K562 (cell line): ENCODE data around the gene SNW1. TPM values are rescaled to one million over a fixed set of nuclear protein-coding genes. Genes with fewer than 3 reads are reported as not detected.

ENCODE experiments used
- CHD2 ChIP-seq: IDR thresholded peaks from 2 replicates; pipeline ENCODE4 v1.6.1; 2011; ENCODE audit warnings: low read depth, low read length
- FOXM1 ChIP-seq, 2 experiments: fragments of 450-650 bp in 1 of 2; sonication (generic) in 1 of 2; formaldehyde crosslinking in 1 of 2; IDR thresholded peaks; 2 replicates each; pipeline versions ENCODE4 v1.6.1 to v1.9.0; 2017 to 2022; ENCODE audit warnings: low read depth in 2 of 2, mild to moderate bottlenecking in 2 of 2, missing genetic modification reagents in 1 of 2, moderate library complexity in 1 of 2
- MEF2D ChIP-seq: conservative IDR thresholded peaks from 2 replicates; pipeline ENCODE4 v1.6.1; 2016; ENCODE audit warnings: low read depth, missing genetic modification characterization, missing compliant biosample characterization
- RBM39 ChIP-seq: fragments of 200-400 bp; formaldehyde crosslinking; optimal IDR thresholded peaks from 2 replicates; pipeline ENCODE3; 2018; ENCODE audit warnings: low read depth, low read length
- SAP30 ChIP-seq: fragments of 200-600 bp; sonication (generic); IDR thresholded peaks from 2 replicates; pipeline ENCODE4 v1.6.1; 2012; ENCODE audit warnings: borderline replicate concordance, low read depth, mild to moderate bottlenecking, moderate library complexity, low read length, control low read depth, inconsistent platforms; ENCODE audit not compliant: insufficient read depth, poor library complexity, severe bottlenecking
- TARDBP ChIP-seq: fragments of 450-650 bp; IDR thresholded peaks from 2 replicates; pipeline ENCODE4 v1.6.1; 2016
- ZNF143 ChIP-seq: sonication (generic); formaldehyde crosslinking; IDR thresholded peaks from 2 replicates; pipeline ENCODE4 v1.9.0; 2022; ENCODE audit warnings: mild to moderate bottlenecking, missing genetic modification reagents
- polyA plus RNA-seq, 8 experiments: library from polyadenylated mRNA; depleted of rRNA in 4 of 8; stranded (reverse) in 5 of 8; unstranded in 3 of 8; fragments of >200 nt; fragmentation: Nextera tagmentation in 2 of 8; fragmentation: Illumina TruSeq in 1 of 8; extraction: Ambion mirVana in 2 of 8; extraction: Trizol in 1 of 8; gene quantifications; 2 replicates each; pipeline versions ENCODE4 v1.2.1 to v1.2.3, GENCODE V29; 2011 to 2014; ENCODE audit warnings: inconsistent platforms in 1 of 8, missing spikeins in 1 of 8
- total RNA-seq, 7 experiments: library from RNA; depleted of rRNA in 6 of 7; stranded (reverse); fragments of >200 nt in 6 of 7; fragmentation: Illumina TruSeq in 2 of 7; extraction: Trizol in 2 of 7; gene quantifications; 2 replicates each; pipeline versions ENCODE4 v1.2.1 to v1.2.3, GENCODE V29; 2011 to 2021; ENCODE audit warnings: low replicate concordance in 1 of 7
- TF ChIP-seq, protein P1 (sequence below): fragments of 200-400 bp; formaldehyde crosslinking; IDR thresholded peaks from 2 replicates; pipeline ENCODE4 v1.6.1; 2017; ENCODE audit warnings: mild to moderate bottlenecking, low read depth, low read length, moderate library complexity
- TF ChIP-seq, protein P2 (sequence below), 2 experiments: fragments of 450-650 bp in 1 of 2; sonication (generic) in 1 of 2; formaldehyde crosslinking in 1 of 2; IDR thresholded peaks in 1 of 2; conservative IDR thresholded peaks in 1 of 2; 2 replicates each; pipeline versions ENCODE4 v1.6.1 to v1.8.1; 2016 to 2023; ENCODE audit warnings: mild to moderate bottlenecking in 2 of 2, moderate library complexity in 2 of 2, inconsistent platforms in 1 of 2, missing genetic modification reagents in 1 of 2
- TF ChIP-seq, protein P3 (sequence below): sonication (generic); formaldehyde crosslinking; IDR thresholded peaks from 2 replicates; pipeline ENCODE4 v1.8.0; 2022; ENCODE audit warnings: mild to moderate bottlenecking, missing genetic modification reagents
- TF ChIP-seq, protein P4 (sequence below): sonication (generic); formaldehyde crosslinking; IDR thresholded peaks from 2 replicates; pipeline ENCODE4 v1.8.1; 2022; ENCODE audit warnings: missing genetic modification reagents
- TF ChIP-seq, protein P5 (sequence below): fragments of 200-800 bp; sonication (Bioruptor generic); IDR thresholded peaks from 2 replicates; pipeline ENCODE4 v1.6.1; 2017; ENCODE audit warnings: missing genetic modification characterization, missing compliant biosample characterization
- TF ChIP-seq, protein P6 (sequence below): fragments of 150-350 bp; conservative IDR thresholded peaks from 2 replicates; pipeline ENCODE4 v1.6.1; 2014; ENCODE audit warnings: low read length
- TF ChIP-seq, protein P7 (sequence below): fragments of 250-450 bp; sonication (Bioruptor Pico); IDR thresholded peaks from 2 replicates; pipeline ENCODE4 v1.5.1; 2021; ENCODE audit warnings: mild to moderate bottlenecking

SNW1 gene
- total and polyA plus RNA-seq, 9 of the 15 experiments (the other 6 are each of a cell fraction or from before 2014, with no cell fraction given) = 64.4 to 143 (median 98.2) TPM

DNA sequence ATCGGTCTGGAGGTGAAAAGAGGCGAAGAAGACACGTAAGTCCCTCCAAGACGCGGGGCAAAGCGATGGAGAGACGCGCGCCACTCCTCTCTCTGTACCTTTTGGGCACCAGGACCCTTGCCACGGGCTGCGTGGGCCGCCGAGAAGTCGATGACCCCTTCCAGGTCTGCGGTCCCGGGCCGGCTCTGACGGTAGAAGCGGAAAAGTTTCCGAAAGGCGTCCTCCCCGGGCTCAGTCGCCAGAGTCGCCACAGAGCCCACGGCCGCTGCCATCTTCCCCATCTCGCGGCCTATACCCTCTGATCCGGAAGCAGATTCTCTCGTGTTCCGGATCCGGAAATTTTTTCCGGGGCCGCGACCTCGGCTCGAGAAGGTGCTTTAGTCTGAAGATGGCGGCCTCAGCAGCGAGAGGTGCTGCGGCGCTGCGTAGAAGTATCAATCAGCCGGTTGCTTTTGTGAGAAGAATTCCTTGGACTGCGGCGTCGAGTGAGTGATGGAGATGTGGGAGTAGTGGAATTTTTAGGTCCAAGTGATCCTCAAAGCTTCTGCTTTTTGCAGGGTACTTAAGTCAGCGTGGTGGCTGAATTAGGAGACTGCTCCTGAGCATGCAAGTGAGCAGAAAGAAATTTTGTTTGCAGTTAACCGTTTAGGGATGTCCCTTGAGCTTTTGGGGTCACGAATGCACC is 53.1 kb downstream of the SNW1 start, which contains the start of the genes ALKBH1 and SLIRP (continued):
- TF ChIP-seq FOXM1 (IDR thresholded peaks at IDR 0.05; ENCODE audit: low read depth) (no peak), FOXM1 (CRISPR knock-in tag; IDR thresholded peaks at IDR 0.05; ENCODE audit: low read depth) (no peak), CHD2 (0 out of 2 replicates have a peak, but pooled peaks have one; percentile 14), MEF2D (tag) (no peak), TARDBP (no peak), SAP30 (peak; percentile 69), ZNF143 (no peak), RBM39 (no peak)
- TF ChIP-seq, protein P1, sequence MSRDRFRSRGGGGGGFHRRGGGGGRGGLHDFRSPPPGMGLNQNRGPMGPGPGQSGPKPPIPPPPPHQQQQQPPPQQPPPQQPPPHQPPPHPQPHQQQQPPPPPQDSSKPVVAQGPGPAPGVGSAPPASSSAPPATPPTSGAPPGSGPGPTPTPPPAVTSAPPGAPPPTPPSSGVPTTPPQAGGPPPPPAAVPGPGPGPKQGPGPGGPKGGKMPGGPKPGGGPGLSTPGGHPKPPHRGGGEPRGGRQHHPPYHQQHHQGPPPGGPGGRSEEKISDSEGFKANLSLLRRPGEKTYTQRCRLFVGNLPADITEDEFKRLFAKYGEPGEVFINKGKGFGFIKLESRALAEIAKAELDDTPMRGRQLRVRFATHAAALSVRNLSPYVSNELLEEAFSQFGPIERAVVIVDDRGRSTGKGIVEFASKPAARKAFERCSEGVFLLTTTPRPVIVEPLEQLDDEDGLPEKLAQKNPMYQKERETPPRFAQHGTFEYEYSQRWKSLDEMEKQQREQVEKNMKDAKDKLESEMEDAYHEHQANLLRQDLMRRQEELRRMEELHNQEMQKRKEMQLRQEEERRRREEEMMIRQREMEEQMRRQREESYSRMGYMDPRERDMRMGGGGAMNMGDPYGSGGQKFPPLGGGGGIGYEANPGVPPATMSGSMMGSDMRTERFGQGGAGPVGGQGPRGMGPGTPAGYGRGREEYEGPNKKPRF = no peak
- TF ChIP-seq, protein P2, sequence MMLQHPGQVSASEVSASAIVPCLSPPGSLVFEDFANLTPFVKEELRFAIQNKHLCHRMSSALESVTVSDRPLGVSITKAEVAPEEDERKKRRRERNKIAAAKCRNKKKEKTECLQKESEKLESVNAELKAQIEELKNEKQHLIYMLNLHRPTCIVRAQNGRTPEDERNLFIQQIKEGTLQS (IDR thresholded peaks at IDR 0.05) = no peak
- TF ChIP-seq, protein P2 (CRISPR knock-in tag; conservative IDR thresholded peaks at IDR 0.05) = 0 out of 2 replicates have a peak, but pooled peaks have one; percentile 22
- TF ChIP-seq, protein P3, sequence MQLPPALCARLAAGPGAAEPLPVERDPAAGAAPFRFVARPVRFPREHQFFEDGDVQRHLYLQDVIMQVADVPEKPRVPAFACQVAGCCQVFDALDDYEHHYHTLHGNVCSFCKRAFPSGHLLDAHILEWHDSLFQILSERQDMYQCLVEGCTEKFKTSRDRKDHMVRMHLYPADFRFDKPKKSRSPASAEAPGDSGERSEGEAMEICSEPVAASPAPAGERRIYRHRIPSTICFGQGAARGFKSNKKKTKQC = no peak
- TF ChIP-seq, protein P4, sequence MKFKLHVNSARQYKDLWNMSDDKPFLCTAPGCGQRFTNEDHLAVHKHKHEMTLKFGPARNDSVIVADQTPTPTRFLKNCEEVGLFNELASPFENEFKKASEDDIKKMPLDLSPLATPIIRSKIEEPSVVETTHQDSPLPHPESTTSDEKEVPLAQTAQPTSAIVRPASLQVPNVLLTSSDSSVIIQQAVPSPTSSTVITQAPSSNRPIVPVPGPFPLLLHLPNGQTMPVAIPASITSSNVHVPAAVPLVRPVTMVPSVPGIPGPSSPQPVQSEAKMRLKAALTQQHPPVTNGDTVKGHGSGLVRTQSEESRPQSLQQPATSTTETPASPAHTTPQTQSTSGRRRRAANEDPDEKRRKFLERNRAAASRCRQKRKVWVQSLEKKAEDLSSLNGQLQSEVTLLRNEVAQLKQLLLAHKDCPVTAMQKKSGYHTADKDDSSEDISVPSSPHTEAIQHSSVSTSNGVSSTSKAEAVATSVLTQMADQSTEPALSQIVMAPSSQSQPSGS (CRISPR knock-in tag) = no peak
- TF ChIP-seq, protein P5, sequence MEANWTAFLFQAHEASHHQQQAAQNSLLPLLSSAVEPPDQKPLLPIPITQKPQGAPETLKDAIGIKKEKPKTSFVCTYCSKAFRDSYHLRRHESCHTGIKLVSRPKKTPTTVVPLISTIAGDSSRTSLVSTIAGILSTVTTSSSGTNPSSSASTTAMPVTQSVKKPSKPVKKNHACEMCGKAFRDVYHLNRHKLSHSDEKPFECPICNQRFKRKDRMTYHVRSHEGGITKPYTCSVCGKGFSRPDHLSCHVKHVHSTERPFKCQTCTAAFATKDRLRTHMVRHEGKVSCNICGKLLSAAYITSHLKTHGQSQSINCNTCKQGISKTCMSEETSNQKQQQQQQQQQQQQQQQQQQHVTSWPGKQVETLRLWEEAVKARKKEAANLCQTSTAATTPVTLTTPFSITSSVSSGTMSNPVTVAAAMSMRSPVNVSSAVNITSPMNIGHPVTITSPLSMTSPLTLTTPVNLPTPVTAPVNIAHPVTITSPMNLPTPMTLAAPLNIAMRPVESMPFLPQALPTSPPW (CRISPR knock-in tag) = no peak
- TF ChIP-seq, protein P6, sequence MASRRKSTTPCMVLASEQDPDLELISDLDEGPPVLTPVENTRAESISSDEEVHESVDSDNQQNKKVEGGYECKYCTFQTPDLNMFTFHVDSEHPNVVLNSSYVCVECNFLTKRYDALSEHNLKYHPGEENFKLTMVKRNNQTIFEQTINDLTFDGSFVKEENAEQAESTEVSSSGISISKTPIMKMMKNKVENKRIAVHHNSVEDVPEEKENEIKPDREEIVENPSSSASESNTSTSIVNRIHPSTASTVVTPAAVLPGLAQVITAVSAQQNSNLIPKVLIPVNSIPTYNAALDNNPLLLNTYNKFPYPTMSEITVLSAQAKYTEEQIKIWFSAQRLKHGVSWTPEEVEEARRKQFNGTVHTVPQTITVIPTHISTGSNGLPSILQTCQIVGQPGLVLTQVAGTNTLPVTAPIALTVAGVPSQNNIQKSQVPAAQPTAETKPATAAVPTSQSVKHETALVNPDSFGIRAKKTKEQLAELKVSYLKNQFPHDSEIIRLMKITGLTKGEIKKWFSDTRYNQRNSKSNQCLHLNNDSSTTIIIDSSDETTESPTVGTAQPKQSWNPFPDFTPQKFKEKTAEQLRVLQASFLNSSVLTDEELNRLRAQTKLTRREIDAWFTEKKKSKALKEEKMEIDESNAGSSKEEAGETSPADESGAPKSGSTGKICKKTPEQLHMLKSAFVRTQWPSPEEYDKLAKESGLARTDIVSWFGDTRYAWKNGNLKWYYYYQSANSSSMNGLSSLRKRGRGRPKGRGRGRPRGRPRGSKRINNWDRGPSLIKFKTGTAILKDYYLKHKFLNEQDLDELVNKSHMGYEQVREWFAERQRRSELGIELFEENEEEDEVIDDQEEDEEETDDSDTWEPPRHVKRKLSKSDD = no peak
- TF ChIP-seq, protein P7, sequence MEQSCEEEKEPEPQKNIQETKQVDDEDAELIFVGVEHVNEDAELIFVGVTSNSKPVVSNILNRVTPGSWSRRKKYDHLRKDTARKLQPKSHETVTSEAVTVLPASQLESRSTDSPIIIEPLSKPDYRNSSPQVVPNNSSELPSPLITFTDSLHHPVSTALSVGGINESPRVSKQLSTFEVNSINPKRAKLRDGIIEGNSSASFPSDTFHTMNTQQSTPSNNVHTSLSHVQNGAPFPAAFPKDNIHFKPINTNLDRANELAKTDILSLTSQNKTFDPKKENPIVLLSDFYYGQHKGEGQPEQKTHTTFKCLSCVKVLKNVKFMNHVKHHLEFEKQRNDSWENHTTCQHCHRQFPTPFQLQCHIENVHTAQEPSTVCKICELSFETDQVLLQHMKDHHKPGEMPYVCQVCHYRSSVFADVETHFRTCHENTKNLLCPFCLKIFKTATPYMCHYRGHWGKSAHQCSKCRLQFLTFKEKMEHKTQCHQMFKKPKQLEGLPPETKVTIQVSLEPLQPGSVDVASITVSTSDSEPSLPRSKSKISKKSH (CRISPR knock-in tag) = no peak
